NCI-H146 treated with DMSO at 0.1 percent for 48 hours (cell line): ENCODE results near the gene VARS1.
A peak's percentile ranks its signal among the peaks of the same experiment; 100 is the strongest.
"Not testable (repeated sequence)": the region's sequence is repeated elsewhere in the genome, so short reads cannot be mapped to it uniquely, and the experiment has no call there.

Experiments
- DNase-seq: peaks from one replicate; lab custom pipeline; 2025; ENCODE audit not compliant: unreplicated experiment; lab: John Stamatoyannopoulos, UW

The VARS1 gene

GRCh38 chr6:31795616-31796298 is at the start of gene VARS1:
Gene VARS1, minus strand, starts transcription at chr6:31795752. Its CDS starts 535 bp downstream, at chr6:31795217.
- peak; percentile 73 for DNase-seq

- DNase-seq = no peak
Measured at GRCh38 chr6:31844507-31844906, 49.0 kb upstream of the VARS1 start.

- DNase-seq = no peak
Measured at GRCh38 chr6:31842053-31842452, 46.5 kb upstream of the VARS1 start.

GRCh38 chr6:31839779-31840126 is 44.2 kb upstream of the VARS1 start:
- DNase-seq = not testable (repeated sequence)

- no peak for DNase-seq
Measured at GRCh38 chr6:31838968-31839367, 43.4 kb upstream of the VARS1 start.

- DNase-seq = not testable (repeated sequence)
Measured at GRCh38 chr6:31838114-31838553, 42.6 kb upstream of the VARS1 start.

GRCh38 chr6:31837369-31838113 is 42.0 kb upstream of the VARS1 start:
- no peak for DNase-seq

- DNase-seq = no peak
Measured at GRCh38 chr6:31836474-31837368, 41.2 kb upstream of the VARS1 start.

- DNase-seq = no peak
Measured at GRCh38 chr6:31836047-31836473, 40.5 kb upstream of the VARS1 start.

- DNase-seq = peak; percentile 83
Measured at GRCh38 chr6:31834367-31835250, 39.1 kb upstream of the VARS1 start.

- no peak for DNase-seq
Measured at GRCh38 chr6:31831350-31832215, 36.0 kb upstream of the VARS1 start.

GRCh38 chr6:31830886-31831335 is 35.4 kb upstream of the VARS1 start:
- DNase-seq = no peak

- DNase-seq = no peak
Measured at GRCh38 chr6:31829633-31830283, 34.2 kb upstream of the VARS1 start.

- DNase-seq = peak; percentile 99
Measured at GRCh38 chr6:31827286-31828079, 31.9 kb upstream of the VARS1 start, which contains the start of gene HSPA1B. Gene HSPA1B, plus strand, starts transcription at chr6:31827738. Its CDS starts 213 bp downstream, at chr6:31827951.

- no peak for DNase-seq
Measured at GRCh38 chr6:31826793-31827285, 31.3 kb upstream of the VARS1 start.

- DNase-seq = no peak
Measured at GRCh38 chr6:31825553-31825952, 30.0 kb upstream of the VARS1 start.

- not testable (repeated sequence) for DNase-seq
Measured at GRCh38 chr6:31823592-31824196, 28.1 kb upstream of the VARS1 start.
